ENCODE measurements around the gene TTLL8.

GRCh38 chr22:50058906-50059880 is 1.1 kb upstream of the TTLL8 start:
- no peak for TF ChIP-seq CTCF (IDR thresholded peaks at IDR 0.05)
- TF ChIP-seq POLR2A (IDR thresholded peaks at IDR 0.05): no peak
